Neural cell (in vitro differentiated cells): ENCODE measurements around the gene OLFM3.
A peak's percentile ranks its signal among the peaks of the same experiment; 100 is the strongest.

Source experiments
- CTCF ChIP-seq: fragments of 450-650 bp; IDR thresholded peaks from 2 replicates; pipeline ENCODE4 v1.5.1; 2014; ENCODE audit warnings: antibody characterized with exemption, mild to moderate bottlenecking, moderate library complexity; ENCODE audit not compliant: poor library complexity, severe bottlenecking
- EP300 ChIP-seq: fragments of 450-650 bp; conservative IDR thresholded peaks from 2 replicates; pipeline ENCODE4 v1.6.1; 2014; ENCODE audit warnings: antibody characterized with exemption, mild to moderate bottlenecking, moderate library complexity; ENCODE audit not compliant: poor library complexity, severe bottlenecking
- EZH2 ChIP-seq: fragments of 200-600, 300-800 bp; shearing (Covaris generic), sonication (generic); IDR thresholded peaks from 2 replicates; pipeline ENCODE4 v1.6.1; 2014; ENCODE audit warnings: antibody characterized with exemption, low read length, borderline replicate concordance, mild to moderate bottlenecking; ENCODE audit not compliant: insufficient read depth, poor library complexity, severe bottlenecking
- MXI1 ChIP-seq: fragments of 450-650 bp; conservative IDR thresholded peaks from 2 replicates; pipeline ENCODE4 v1.6.1; 2014; ENCODE audit warnings: antibody characterized with exemption, mild to moderate bottlenecking; ENCODE audit not compliant: poor library complexity, severe bottlenecking
- POLR2AphosphoS5 ChIP-seq: IDR thresholded peaks from 2 replicates; pipeline ENCODE4 v1.6.1; 2012
- REST ChIP-seq: IDR thresholded peaks from 2 replicates; pipeline ENCODE4 v1.6.1; 2012; ENCODE audit warnings: borderline replicate concordance

GRCh38 chr1:101995984-101996745 lies 561 bp downstream of the OLFM3 start:
- TF ChIP-seq MXI1 (peak; percentile 25), CTCF (no peak), EZH2 (no peak), POLR2AphosphoS5 (peak; percentile 0), REST (no peak), EP300 (no peak)
